Measurements from ENCODE around the gene IGFL1.
"Not testable (repeated sequence)": the region's sequence is repeated elsewhere in the genome, so short reads cannot be mapped to it uniquely, and the experiment has no call there.

IGFL1 gene

DNA sequence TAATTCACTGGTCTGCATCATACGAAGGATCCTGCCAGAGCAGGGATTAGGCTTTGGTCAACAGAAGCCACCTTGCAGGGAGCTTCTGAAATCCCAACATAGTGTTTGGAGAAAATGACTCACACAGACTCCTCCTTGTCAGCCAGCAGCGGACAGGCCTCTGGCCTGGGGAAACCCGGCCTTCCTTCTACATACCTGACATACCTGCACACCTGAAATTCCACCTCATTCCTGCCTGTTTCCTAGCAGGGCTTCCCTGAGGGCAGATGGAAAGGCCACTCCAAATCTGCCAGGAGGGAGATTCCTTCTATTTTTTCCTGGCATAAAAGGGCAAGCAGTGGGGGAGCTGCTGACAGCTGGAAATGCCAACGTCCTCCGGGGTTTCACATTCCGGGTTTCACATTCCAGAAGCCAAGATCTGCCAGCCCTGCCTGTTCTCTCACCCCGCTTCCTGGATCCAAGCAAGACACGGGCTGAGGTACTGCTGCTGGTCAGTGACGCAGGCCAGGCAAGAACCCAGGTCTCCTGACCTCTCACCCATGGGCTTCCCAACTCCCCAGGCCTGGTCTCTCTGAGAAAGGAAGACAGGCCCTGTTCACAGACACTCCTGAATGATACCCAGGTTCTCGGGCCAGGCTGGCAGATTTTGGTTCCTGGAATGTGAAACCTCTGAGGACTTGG is 18.2 kb upstream of the IGFL1 start:
- H2BK12ac ChIP-seq (ENCODE audit: low read length) = no peak overlapping the region
- H2BK120ac ChIP-seq (ENCODE audit: low read depth, low read length) = no peak overlapping the region
- no peak overlapping the region for H3K27ac ChIP-seq (replicated peaks; ENCODE audit: low read length)
- peak overlapping the region; percentile 46 for H2BK15ac ChIP-seq (ENCODE audit: low read length)
- H3K79me1 ChIP-seq (ENCODE audit: low read depth, low read length) = no peaks in the 10 kb centered on the region
- no peak overlapping the region for H2AFZ ChIP-seq (ENCODE audit: low read length)
- no peak overlapping the region for H2AK5ac ChIP-seq (ENCODE audit: low read depth, low read length)
- H3K4ac ChIP-seq (ENCODE audit: low read length) = no peak overlapping the region
- H3K4me2 ChIP-seq (ENCODE audit: insufficient read depth, low read length, poor library complexity, severe bottlenecking) = no peak overlapping the region
- WGBS, 2 donors (ENCODE audit: extremely low coverage in 2 of 2, insufficient read length in 2 of 2, insufficient replicate concordance in 1 of 2) = no CpG with 5 or more reads among the region's 10 CpGs
- no peak overlapping the region for H3K14ac ChIP-seq (ENCODE audit: low read length)
- H2BK5ac ChIP-seq (ENCODE audit: low read length) = no peak overlapping the region
- no peaks in the 10 kb centered on the region for H3K36me3 ChIP-seq (replicated peaks in 1 of 2; ENCODE audit: control insufficient read depth in 2 of 2, insufficient read depth in 2 of 2, low read length in 2 of 2)
- H3K18ac ChIP-seq (ENCODE audit: low read length) = no peak overlapping the region
- H3K4me1 ChIP-seq (ENCODE audit: control insufficient read depth in 2 of 2, insufficient read depth in 1 of 2, low read depth in 1 of 2, low read length in 2 of 2) = peaks cover 0 to 3% of the 10 kb centered on the region in 2 donors
- H3K4me3 ChIP-seq (ENCODE audit: low read length in 2 of 2) = no peak overlapping the region
- H4K91ac ChIP-seq (ENCODE audit: low read depth, low read length, poor library complexity) = no peak overlapping the region
- peaks cover 0 to 2% of the 10 kb centered on the region in 2 donors for H3K9me3 ChIP-seq (replicated peaks in 1 of 2; ENCODE audit: control insufficient read depth in 2 of 2, insufficient read depth in 1 of 2, low read depth in 1 of 2, low read length in 2 of 2)
- DNase-seq (ENCODE audit: low spot score) = no peak
- peaks cover 0 to 22% (median 0%) of the 10 kb centered on the region in 3 experiments for H3K27me3 ChIP-seq (ENCODE audit: control insufficient read depth in 3 of 3, insufficient read depth in 3 of 3, low read depth in 1 of 3, low read length in 3 of 3)
- H4K8ac ChIP-seq (ENCODE audit: low read depth, low read length) = no peak overlapping the region
- H3K23ac ChIP-seq (ENCODE audit: low read depth, low read length, poor library complexity) = no peak overlapping the region
- H3K9ac ChIP-seq (ENCODE audit: low read depth, low read length, poor library complexity) = no peak overlapping the region

DNA sequence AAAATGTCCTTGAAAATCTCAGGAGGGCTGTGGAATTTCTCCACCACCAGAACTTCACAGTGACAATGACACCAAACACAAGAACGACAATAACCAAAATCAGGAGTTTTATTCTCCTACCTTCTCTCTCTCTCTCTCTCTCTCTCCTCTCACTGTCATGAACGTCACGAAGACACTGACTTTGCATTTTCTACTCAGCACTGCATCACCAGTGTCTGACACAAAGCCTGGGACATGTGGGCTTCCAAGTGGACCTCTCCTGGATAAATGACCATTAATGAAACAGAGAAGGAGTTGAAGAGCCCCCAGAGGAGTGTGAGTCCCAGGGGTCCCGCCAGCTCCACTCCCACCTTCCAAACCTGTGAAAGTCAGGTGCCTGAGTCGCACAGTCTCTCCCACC is 16.9 kb upstream of the IGFL1 start:
- not testable (repeated sequence) for H3K36me3 ChIP-seq (replicated peaks in 1 of 2; ENCODE audit: control insufficient read depth in 2 of 2, insufficient read depth in 2 of 2, low read length in 2 of 2); H3K9me3 ChIP-seq (replicated peaks in 1 of 2; ENCODE audit: control insufficient read depth in 2 of 2, insufficient read depth in 1 of 2, low read depth in 1 of 2, low read length in 2 of 2); H2BK120ac ChIP-seq (ENCODE audit: low read depth, low read length); H3K27ac ChIP-seq (replicated peaks; ENCODE audit: low read length); H3K4ac ChIP-seq (ENCODE audit: low read length); DNase-seq (ENCODE audit: low spot score); H2BK12ac ChIP-seq (ENCODE audit: low read length); H3K23ac ChIP-seq (ENCODE audit: low read depth, low read length, poor library complexity); H3K14ac ChIP-seq (ENCODE audit: low read length); H2BK15ac ChIP-seq (ENCODE audit: low read length); H2AK5ac ChIP-seq (ENCODE audit: low read depth, low read length); H3K4me3 ChIP-seq (ENCODE audit: low read length in 2 of 2); H2AFZ ChIP-seq (ENCODE audit: low read length); H3K9ac ChIP-seq (ENCODE audit: low read depth, low read length, poor library complexity); H4K91ac ChIP-seq (ENCODE audit: low read depth, low read length, poor library complexity); H2BK5ac ChIP-seq (ENCODE audit: low read length); H3K4me2 ChIP-seq (ENCODE audit: insufficient read depth, low read length, poor library complexity, severe bottlenecking); H3K79me1 ChIP-seq (ENCODE audit: low read depth, low read length); H3K18ac ChIP-seq (ENCODE audit: low read length); H4K8ac ChIP-seq (ENCODE audit: low read depth, low read length); H3K4me1 ChIP-seq (ENCODE audit: control insufficient read depth in 2 of 2, insufficient read depth in 1 of 2, low read depth in 1 of 2, low read length in 2 of 2)
- WGBS, 2 donors (ENCODE audit: extremely low coverage in 2 of 2, insufficient read length in 2 of 2, insufficient replicate concordance in 1 of 2) = no CpG with 5 or more reads among the region's 5 CpGs
- H3K27me3 ChIP-seq (ENCODE audit: control insufficient read depth in 3 of 3, insufficient read depth in 3 of 3, low read depth in 1 of 3, low read length in 3 of 3) = peaks cover 0 to 22% (median 0%) of the 10 kb centered on the region in 3 experiments

DNA sequence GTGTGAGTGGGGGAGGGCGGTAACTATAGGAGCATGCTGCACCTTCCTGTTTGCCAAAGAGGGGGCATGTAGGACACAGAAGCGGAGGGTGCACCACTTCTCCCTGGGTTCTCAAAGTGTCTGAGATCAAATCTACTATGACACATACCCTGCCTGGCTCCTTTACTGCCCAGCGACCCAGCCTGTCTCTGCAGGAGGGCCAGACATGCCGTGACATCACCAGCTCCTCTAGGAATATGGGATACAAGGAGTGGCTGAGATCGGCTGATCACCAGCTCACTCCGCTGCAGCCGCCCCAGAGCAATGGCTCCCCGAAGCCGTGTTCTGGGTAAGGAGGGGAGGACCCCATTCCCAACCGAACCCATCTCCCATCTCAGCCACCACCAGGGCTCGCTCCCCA is 16.4 kb upstream of the IGFL1 start:
- Histone ChIP-seq H3K79me1 (ENCODE audit: low read depth, low read length) (peaks cover 1% of the 10 kb centered on the region), H3K9ac (ENCODE audit: low read depth, low read length, poor library complexity) (no peak overlapping the region), H4K91ac (ENCODE audit: low read depth, low read length, poor library complexity) (no peak overlapping the region), H3K18ac (ENCODE audit: low read length) (no peak overlapping the region), H3K9me3 (replicated peaks in 1 of 2; ENCODE audit: control insufficient read depth in 2 of 2, insufficient read depth in 1 of 2, low read depth in 1 of 2, low read length in 2 of 2) (peaks cover 0 to 2% of the 10 kb centered on the region in 2 donors), H2BK120ac (ENCODE audit: low read depth, low read length) (no peak overlapping the region), H3K27ac (replicated peaks; ENCODE audit: low read length) (no peak overlapping the region), H3K14ac (ENCODE audit: low read length) (no peak overlapping the region), H3K27me3 (ENCODE audit: control insufficient read depth in 3 of 3, insufficient read depth in 3 of 3, low read depth in 1 of 3, low read length in 3 of 3) (peaks cover 0 to 22% (median 0%) of the 10 kb centered on the region in 3 experiments), H4K8ac (ENCODE audit: low read depth, low read length) (no peak overlapping the region), H2AK5ac (ENCODE audit: low read depth, low read length) (no peak overlapping the region), H2BK12ac (ENCODE audit: low read length) (no peak overlapping the region), H2BK5ac (ENCODE audit: low read length) (no peak overlapping the region), H3K4me2 (ENCODE audit: insufficient read depth, low read length, poor library complexity, severe bottlenecking) (no peak overlapping the region), H2BK15ac (ENCODE audit: low read length) (no peak overlapping the region), H3K36me3 (replicated peaks in 1 of 2; ENCODE audit: control insufficient read depth in 2 of 2, insufficient read depth in 2 of 2, low read length in 2 of 2) (no peaks in the 10 kb centered on the region), H3K4ac (ENCODE audit: low read length) (no peak overlapping the region), H3K4me1 (ENCODE audit: control insufficient read depth in 2 of 2, insufficient read depth in 1 of 2, low read depth in 1 of 2, low read length in 2 of 2) (peaks cover 0 to 3% of the 10 kb centered on the region in 2 donors), H2AFZ (ENCODE audit: low read length) (no peak overlapping the region), H3K4me3 (ENCODE audit: low read length in 2 of 2) (no peak overlapping the region), H3K23ac (ENCODE audit: low read depth, low read length, poor library complexity) (no peak overlapping the region)
- WGBS, 2 donors (ENCODE audit: extremely low coverage in 2 of 2, insufficient read length in 2 of 2, insufficient replicate concordance in 1 of 2) = no CpG with 5 or more reads among the region's 11 CpGs
- DNase-seq (ENCODE audit: low spot score) = no peak

DNA sequence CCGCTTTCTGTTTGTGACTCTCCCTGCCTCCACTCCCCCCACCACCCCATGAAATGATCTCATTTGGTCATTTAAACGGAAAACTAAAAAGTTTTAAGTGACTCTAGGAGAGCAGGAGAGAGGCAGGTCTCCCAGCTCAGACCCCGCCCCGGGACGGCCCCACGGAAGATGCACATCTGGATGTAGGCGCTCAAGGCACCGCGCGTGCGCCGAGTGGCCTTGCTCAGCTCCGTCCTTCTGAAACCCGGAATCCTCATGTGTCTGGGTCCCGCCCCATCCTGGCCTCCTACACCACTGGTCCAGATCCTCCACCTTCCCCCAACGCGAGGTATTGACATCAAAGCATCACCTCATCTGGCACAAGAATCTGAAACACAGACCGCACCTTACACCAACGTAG is 15.7 kb upstream of the IGFL1 start:
- H3K14ac ChIP-seq (ENCODE audit: low read length) = no peak overlapping the region
- no peak overlapping the region for H4K8ac ChIP-seq (ENCODE audit: low read depth, low read length)
- no peak overlapping the region for H2BK120ac ChIP-seq (ENCODE audit: low read depth, low read length)
- H4K91ac ChIP-seq (ENCODE audit: low read depth, low read length, poor library complexity) = no peak overlapping the region
- H3K9me3 ChIP-seq (replicated peaks in 1 of 2; ENCODE audit: control insufficient read depth in 2 of 2, insufficient read depth in 1 of 2, low read depth in 1 of 2, low read length in 2 of 2) = peaks cover 0 to 2% of the 10 kb centered on the region in 2 donors
- no peak overlapping the region for H3K4me2 ChIP-seq (ENCODE audit: insufficient read depth, low read length, poor library complexity, severe bottlenecking)
- no peak for DNase-seq (ENCODE audit: low spot score)
- H3K36me3 ChIP-seq (replicated peaks in 1 of 2; ENCODE audit: control insufficient read depth in 2 of 2, insufficient read depth in 2 of 2, low read length in 2 of 2) = no peaks in the 10 kb centered on the region
- no peak overlapping the region for H3K9ac ChIP-seq (ENCODE audit: low read depth, low read length, poor library complexity)
- no peak overlapping the region for H2BK15ac ChIP-seq (ENCODE audit: low read length)
- no peak overlapping the region for H2BK12ac ChIP-seq (ENCODE audit: low read length)
- no peak overlapping the region for H3K27ac ChIP-seq (replicated peaks; ENCODE audit: low read length)
- H3K4me3 ChIP-seq (ENCODE audit: low read length in 2 of 2) = no peak overlapping the region
- H3K4ac ChIP-seq (ENCODE audit: low read length) = no peak overlapping the region
- peak overlapping the region; percentile 69 for H2AK5ac ChIP-seq (ENCODE audit: low read depth, low read length)
- no peak overlapping the region for H3K23ac ChIP-seq (ENCODE audit: low read depth, low read length, poor library complexity)
- no peak overlapping the region for H2AFZ ChIP-seq (ENCODE audit: low read length)
- H3K27me3 ChIP-seq (ENCODE audit: control insufficient read depth in 3 of 3, insufficient read depth in 3 of 3, low read depth in 1 of 3, low read length in 3 of 3) = peaks cover 0 to 19% (median 0%) of the 10 kb centered on the region in 3 experiments
- peaks cover 0 to 3% of the 10 kb centered on the region in 2 donors for H3K4me1 ChIP-seq (ENCODE audit: control insufficient read depth in 2 of 2, insufficient read depth in 1 of 2, low read depth in 1 of 2, low read length in 2 of 2)
- no peak overlapping the region for H2BK5ac ChIP-seq (ENCODE audit: low read length)
- WGBS, 2 donors (ENCODE audit: extremely low coverage in 2 of 2, insufficient read length in 2 of 2, insufficient replicate concordance in 1 of 2) = no CpG with 5 or more reads among the region's 19 CpGs
- H3K18ac ChIP-seq (ENCODE audit: low read length) = peak overlapping the region; percentile 55
- peaks cover 1% of the 10 kb centered on the region for H3K79me1 ChIP-seq (ENCODE audit: low read depth, low read length)

All from neuronal stem cell (in vitro differentiated cells).